Esophagus muscularis mucosa (tissue), 3 donors: ENCODE measurements around the gene RNF19B.

ENCODE experiments used
- POLR2A ChIP-seq: fragments of 450-650 bp; IDR thresholded peaks from one replicate; pipeline ENCODE4 v1.6.1; 2017; ENCODE audit warnings: antibody characterized with exemption, moderate library complexity, mild to moderate bottlenecking, low read depth
- TF ChIP-seq, protein P1 (sequence below), 3 experiments: fragments of 200-600 bp in 2 of 3; fragments of 450-650 bp in 1 of 3; sonication (generic) in 2 of 3; IDR thresholded peaks; one replicate each; pipeline ENCODE4 v1.5.1; 2017 to 2019; ENCODE audit warnings: antibody characterized with exemption in 3 of 3, mild to moderate bottlenecking in 2 of 3, moderate library complexity in 1 of 3

DNA sequence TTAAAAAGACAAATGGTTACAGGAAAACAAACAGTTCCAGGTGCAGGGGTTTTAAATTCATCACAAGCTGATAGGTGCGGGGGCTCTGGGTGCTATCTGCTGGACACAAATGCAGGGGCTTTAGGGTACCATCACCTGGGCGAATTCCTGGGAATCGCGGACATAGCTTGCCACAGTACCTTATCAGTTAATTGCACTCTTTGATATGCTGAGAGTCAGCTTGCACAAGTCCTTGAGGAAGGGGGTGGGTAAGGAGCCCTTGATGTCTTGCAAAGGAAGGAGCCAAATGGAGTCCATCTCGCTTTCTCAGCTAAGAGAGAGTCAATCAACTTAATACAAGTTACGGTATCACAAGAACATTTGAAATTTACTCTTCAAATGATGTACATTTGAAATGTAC, 38.0 kb downstream of the RNF19B start:
- TF ChIP-seq POLR2A, result no peak
- TF ChIP-seq, protein P1, sequence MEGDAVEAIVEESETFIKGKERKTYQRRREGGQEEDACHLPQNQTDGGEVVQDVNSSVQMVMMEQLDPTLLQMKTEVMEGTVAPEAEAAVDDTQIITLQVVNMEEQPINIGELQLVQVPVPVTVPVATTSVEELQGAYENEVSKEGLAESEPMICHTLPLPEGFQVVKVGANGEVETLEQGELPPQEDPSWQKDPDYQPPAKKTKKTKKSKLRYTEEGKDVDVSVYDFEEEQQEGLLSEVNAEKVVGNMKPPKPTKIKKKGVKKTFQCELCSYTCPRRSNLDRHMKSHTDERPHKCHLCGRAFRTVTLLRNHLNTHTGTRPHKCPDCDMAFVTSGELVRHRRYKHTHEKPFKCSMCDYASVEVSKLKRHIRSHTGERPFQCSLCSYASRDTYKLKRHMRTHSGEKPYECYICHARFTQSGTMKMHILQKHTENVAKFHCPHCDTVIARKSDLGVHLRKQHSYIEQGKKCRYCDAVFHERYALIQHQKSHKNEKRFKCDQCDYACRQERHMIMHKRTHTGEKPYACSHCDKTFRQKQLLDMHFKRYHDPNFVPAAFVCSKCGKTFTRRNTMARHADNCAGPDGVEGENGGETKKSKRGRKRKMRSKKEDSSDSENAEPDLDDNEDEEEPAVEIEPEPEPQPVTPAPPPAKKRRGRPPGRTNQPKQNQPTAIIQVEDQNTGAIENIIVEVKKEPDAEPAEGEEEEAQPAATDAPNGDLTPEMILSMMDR (IDR thresholded peaks at IDR 0.05), result no peak
